Camera-type eye (tissue), 1 donor: Measurements from ENCODE around the gene CALCB. TPM values are rescaled to one million over a fixed set of nuclear protein-coding genes. Genes with fewer than 3 reads are reported as not detected.

ENCODE experiments used
- total RNA-seq: library from RNA; depleted of rRNA; stranded (reverse); fragments of >200 nt; gene quantifications from one replicate; pipeline ENCODE4 v1.2.3, GENCODE V29; 2014

CALCB gene, protein sequence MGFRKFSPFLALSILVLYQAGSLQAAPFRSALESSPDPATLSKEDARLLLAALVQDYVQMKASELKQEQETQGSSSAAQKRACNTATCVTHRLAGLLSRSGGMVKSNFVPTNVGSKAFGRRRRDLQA
- 0.33 TPM for total RNA-seq

DNA sequence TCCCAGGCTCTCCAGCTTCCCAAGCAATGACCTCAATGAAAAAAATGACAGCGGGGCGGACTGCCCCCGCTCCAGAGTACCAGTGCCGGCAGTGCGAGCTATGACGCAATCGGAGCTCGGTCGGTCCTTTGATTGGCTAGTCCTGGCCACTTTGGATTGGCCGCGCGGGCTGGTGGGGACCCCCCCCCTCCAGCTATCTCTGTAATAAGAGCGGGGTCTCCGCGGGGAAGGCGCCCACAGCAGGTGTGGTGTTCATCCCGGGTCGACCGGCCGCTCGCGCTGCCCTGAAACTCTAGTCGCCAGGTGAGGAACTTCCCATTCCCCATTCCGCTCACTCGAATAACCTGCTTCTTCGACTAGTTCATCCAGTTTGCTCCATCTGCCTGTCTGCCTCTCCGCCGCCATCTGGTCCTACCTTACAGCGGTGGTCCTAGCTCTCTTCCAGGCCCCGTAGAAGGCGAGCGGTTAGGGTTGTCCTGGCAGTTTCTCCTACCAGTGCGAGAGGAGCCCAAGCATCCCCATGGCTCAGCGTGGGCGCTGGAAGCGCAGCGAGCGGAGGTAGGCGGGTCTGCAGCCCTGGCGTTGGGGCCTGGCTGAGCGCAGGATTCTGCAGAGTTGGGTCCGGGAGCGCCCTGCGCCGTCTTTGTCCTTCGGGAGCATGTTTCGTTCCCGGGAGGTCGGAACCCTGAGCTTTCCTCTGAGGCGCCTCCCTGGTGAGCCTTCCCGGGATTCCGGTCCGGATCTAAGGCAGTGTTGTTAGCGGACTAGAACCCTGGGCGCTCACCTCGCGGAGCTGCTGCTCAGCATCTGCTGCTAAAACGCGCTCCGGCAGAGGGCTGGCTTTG lies at the start of gene CALCB:
CALCB (plus strand) TSS at position 233 of the 845 bp plus-strand sequence. CDS start 1,126 bp downstream, outside the sequence.

DNA sequence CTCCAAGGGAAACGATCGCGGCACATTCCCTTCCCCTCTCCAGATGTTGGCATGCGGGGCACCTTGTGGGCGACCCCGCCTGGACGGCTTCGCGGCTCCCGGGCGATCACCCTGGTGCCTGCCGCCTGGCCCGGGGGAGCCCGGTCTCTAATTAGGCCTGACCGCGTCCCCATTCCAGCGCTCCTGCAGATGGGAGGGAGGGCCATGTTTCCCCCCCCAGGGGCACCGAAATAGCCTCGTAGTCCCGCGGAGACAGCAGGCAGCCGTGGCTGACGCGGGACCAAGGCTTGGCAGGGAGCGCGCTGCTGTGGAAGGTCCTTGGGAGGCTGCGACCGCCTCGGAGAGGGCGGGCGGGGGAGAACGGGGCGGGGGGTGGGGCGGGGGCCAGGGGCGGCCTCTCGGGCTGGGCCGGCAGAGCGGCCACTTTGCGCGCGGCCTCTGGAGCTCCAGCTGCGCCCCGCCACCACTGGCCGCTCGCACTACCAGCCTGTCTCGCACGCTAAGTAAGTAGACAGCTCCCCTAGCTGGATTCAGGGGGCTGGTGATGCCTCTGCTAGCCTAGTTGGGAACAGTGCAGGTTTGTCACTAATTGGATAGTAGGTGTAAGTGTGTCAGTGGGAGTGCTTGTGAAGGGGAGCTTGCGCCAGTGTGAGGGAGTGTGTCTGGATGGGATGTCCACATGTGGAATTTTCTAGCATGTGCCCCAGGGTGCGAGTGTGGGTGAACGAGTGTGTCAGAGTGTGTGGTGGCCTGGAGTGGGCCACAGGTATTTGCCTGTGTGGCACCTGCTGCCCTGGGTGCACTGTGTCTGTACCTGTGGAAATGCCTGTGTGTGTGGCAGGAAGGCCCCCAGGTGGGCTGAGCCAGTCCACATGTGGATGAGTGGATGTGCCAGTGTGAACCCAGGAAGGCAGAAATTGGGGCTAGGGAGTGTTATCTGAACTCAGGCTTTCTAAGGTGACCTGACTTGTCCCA lies 41.4 kb downstream of the CALCB start, which contains the start of gene INSC:
INSC (plus strand) TSS at position 423 of the 975 bp plus-strand sequence. CDS start 34,252 bp downstream, outside the sequence.

Other genes starting within 250 kb of the CALCB start
- gene CYP2R1, start 181.4 kb upstream of the CALCB start, total RNA-seq, result 22.4 TPM
- gene CALCA, start 101.2 kb upstream of the CALCB start, total RNA-seq, result not detected
- gene INSC, start 41.3 kb downstream of the CALCB start, total RNA-seq, result 3.2 TPM